GM23338 (cell line): ENCODE results near the gene CACNA1S.

Experiments used
- CTCF ChIP-seq, 2 experiments: fragments of 200-600 bp in 1 of 2; sonication (generic) in 1 of 2; conservative IDR thresholded peaks; 2 replicates each; pipeline versions ENCODE4 v1.5.1 to v1.6.1; 2016 to 2017; ENCODE audit warnings: antibody characterized with exemption in 2 of 2, low read depth in 2 of 2, mild to moderate bottlenecking in 2 of 2, moderate library complexity in 1 of 2
- JUNB ChIP-seq: IDR thresholded peaks from one replicate; pipeline ENCODE4 v1.6.1; 2016; ENCODE audit warnings: antibody characterized with exemption; ENCODE audit not compliant: unreplicated experiment
- ZNF114 ChIP-seq: fragments of 250-450 bp; sonication (Bioruptor Pico); IDR thresholded peaks from 2 replicates; pipeline ENCODE4 v1.5.0; 2020; ENCODE audit warnings: mild to moderate bottlenecking, moderate library complexity

GRCh38 chr1:201001962-201002361 lies 110.3 kb downstream of the CACNA1S start:
- TF ChIP-seq JUNB: no peak
- TF ChIP-seq CTCF (conservative IDR thresholded peaks at IDR 0.05; ENCODE audit: low read depth in 2 of 2): no peak
- TF ChIP-seq ZNF114 (CRISPR knock-in tag): no peak
